GF-D8 (cell line): ENCODE data around the gene SMURF2.

Source experiments
- DNase-seq: peaks from one replicate; lab custom pipeline; 2025; lab: John Stamatoyannopoulos, UW

SMURF2 gene

GRCh38 chr17:64503341-64503740 lies 158.8 kb downstream of the SMURF2 start:
- DNase-seq: no peak

- no peak for DNase-seq
These were observed 159.3 kb downstream of the SMURF2 start for GRCh38 chr17:64502809-64503208.

GRCh38 chr17:64502021-64502420 lies 160.1 kb downstream of the SMURF2 start:
- no peak for DNase-seq

GRCh38 chr17:64500862-64501765 lies 161.0 kb downstream of the SMURF2 start:
- no peak for DNase-seq

GRCh38 chr17:64500487-64500859 lies 161.6 kb downstream of the SMURF2 start:
- DNase-seq: no peak

- no peak for DNase-seq
These were observed 162.2 kb downstream of the SMURF2 start for GRCh38 chr17:64499805-64500486.

GRCh38 chr17:64498308-64499203 lies 163.6 kb downstream of the SMURF2 start:
- no peak for DNase-seq

GRCh38 chr17:64497565-64498035 lies 164.5 kb downstream of the SMURF2 start:
- DNase-seq: no peak

- DNase-seq: peak; percentile 85
These were observed 165.1 kb downstream of the SMURF2 start, which contains the start of gene POLG2 for GRCh38 chr17:64496786-64497564. TSS of gene POLG2 (minus strand) at chr17:64497054. CDS start at chr17:64496968, 86 bp downstream.

GRCh38 chr17:64496348-64496785 lies 165.7 kb downstream of the SMURF2 start:
- DNase-seq: no peak
